Esophagus (tissue), 2 donors: ENCODE data around the gene WNT9A. TPM values are rescaled to one million over a fixed set of nuclear protein-coding genes. Genes with fewer than 3 reads are reported as not detected.
"Not testable (repeated sequence)": the region's sequence is repeated elsewhere in the genome, so short reads cannot be mapped to it uniquely, and the experiment has no call there.

ENCODE experiments used
- H3K27ac ChIP-seq, 2 donors: one replicate each; pipeline ENCODE4 v1.5.1; 2013; ENCODE audit warnings: low read depth in 2 of 2, mild to moderate bottlenecking in 2 of 2, inconsistent platforms in 1 of 2, low read length in 1 of 2, moderate library complexity in 1 of 2
- H3K27me3 ChIP-seq, 2 donors: one replicate each; pipeline ENCODE4 v1.6.1; 2013; ENCODE audit warnings: low read length in 2 of 2, control low read depth in 1 of 2, mild to moderate bottlenecking in 1 of 2; ENCODE audit not compliant: insufficient read depth in 2 of 2, control insufficient read depth in 1 of 2
- H3K36me3 ChIP-seq, 2 donors: one replicate each; pipeline ENCODE4 v1.6.1; 2013; ENCODE audit warnings: low read length in 1 of 2; ENCODE audit not compliant: control insufficient read depth in 2 of 2, insufficient read depth in 2 of 2
- H3K4me1 ChIP-seq, 2 donors: one replicate each; pipeline ENCODE4 v1.6.1; 2013; ENCODE audit warnings: low read length in 1 of 2; ENCODE audit not compliant: control insufficient read depth in 2 of 2, insufficient read depth in 2 of 2
- H3K4me3 ChIP-seq, 2 donors: one replicate each; pipeline ENCODE4 v1.5.1; 2013; ENCODE audit warnings: low read length in 2 of 2, mild to moderate bottlenecking in 2 of 2, low read depth in 1 of 2, moderate library complexity in 1 of 2
- H3K9me3 ChIP-seq, 2 donors: one replicate each; pipeline ENCODE4 v1.6.1; 2013; ENCODE audit warnings: mild to moderate bottlenecking in 2 of 2, low read depth in 1 of 2, low read length in 1 of 2, moderate library complexity in 1 of 2; ENCODE audit not compliant: control insufficient read depth in 2 of 2, insufficient read depth in 1 of 2
- whole genome bisulfite sequencing, 2 donors: extraction: QIAGEN DNeasy Blood & Tissue Kit; methylation state at CpG; one replicate each; pipeline ENCODE4 v1.1.7; 2013; 5-methylcytosine and 5-hydroxymethylcytosine counted together
- polyA plus RNA-seq, 2 donors: library from polyadenylated mRNA; stranded (reverse); fragments of 200-250 nt; gene quantifications; one replicate each; pipeline ENCODE4 v1.2.3, GENCODE V29; 2013
- donor health status: healthy with polysubstance abuse.
- donor health status: Bipolar disorder and iron deficiency.

WNT9A gene
- polyA plus RNA-seq, 2 donors, result 2.3 to 3.6 TPM

DNA sequence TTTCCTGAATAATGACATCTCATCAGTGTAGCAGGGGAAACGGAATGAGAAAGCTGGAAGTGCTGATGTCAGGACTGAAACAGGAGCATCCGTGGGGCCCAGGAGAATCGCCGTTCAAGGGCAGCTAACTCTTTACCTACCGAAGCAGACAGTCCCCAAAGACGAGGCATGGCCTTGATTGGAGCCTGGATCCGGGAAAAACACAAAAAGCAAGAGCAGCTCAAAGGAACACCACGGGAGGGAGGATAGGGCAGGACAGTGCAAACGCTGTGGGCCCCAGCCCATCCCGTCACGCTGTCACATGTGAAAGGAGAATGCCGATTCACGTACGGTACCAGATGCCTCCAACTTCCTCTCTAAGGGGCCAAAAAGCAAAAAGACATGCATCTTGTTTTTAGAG is 34.9 kb downstream of the WNT9A start:
- H3K9me3 ChIP-seq, result no peaks in the 10 kb centered on the region
- H3K36me3 ChIP-seq, result no peaks in the 10 kb centered on the region
- H3K4me3 ChIP-seq, result no peak overlapping the region
- H3K4me1 ChIP-seq, result peaks cover 4 to 35% of the 10 kb centered on the region in 2 donors
- H3K27me3 ChIP-seq, result no peaks in the 10 kb centered on the region
- no peak overlapping the region for H3K27ac ChIP-seq
- WGBS, 2 donors, result 57 to 64% methylated on average over 14 of the region's 14 CpGs

DNA sequence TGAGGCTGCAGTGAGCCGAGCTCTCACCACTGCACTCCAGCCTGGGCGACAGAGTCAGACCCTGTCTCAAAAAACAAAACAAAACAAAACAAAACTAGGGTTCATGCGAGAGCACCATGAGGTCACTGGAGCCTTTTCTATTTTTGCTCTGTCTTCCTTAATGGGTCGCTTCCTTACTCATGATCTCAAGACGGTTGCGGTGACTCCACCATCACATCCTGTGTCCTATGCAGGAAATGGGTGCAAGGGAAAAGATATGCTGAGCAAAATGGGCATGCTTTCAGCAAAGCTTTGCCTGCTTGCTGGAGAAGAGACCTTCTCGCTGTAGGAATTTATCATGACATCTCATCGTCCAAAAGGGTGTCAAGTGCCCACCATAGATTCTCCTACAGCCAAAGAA is 36.4 kb downstream of the WNT9A start:
- H3K9me3 ChIP-seq, result no peaks in the 10 kb centered on the region
- H3K36me3 ChIP-seq, result no peaks in the 10 kb centered on the region
- H3K27me3 ChIP-seq, result no peaks in the 10 kb centered on the region
- 89 to 95% methylated on average over 8 of the region's 8 CpGs for WGBS, 2 donors
- no peak overlapping the region for H3K4me3 ChIP-seq
- H3K27ac ChIP-seq, result no peak overlapping the region
- peaks cover 4 to 39% of the 10 kb centered on the region in 2 donors for H3K4me1 ChIP-seq

GRCh38 chr1:227910511-227911153 is 37.1 kb downstream of the WNT9A start:
- no peaks in the 10 kb centered on the region for H3K9me3 ChIP-seq
- peaks cover 4 to 31% of the 10 kb centered on the region in 2 donors for H3K4me1 ChIP-seq
- H3K27me3 ChIP-seq, result no peaks in the 10 kb centered on the region
- no peak overlapping the region for H3K4me3 ChIP-seq
- H3K36me3 ChIP-seq, result no peaks in the 10 kb centered on the region
- H3K27ac ChIP-seq, result peak overlapping the region; percentile 56 to 78
- 45 to 56% methylated on average over 10 of the region's 10 CpGs for WGBS, 2 donors

GRCh38 chr1:227909923-227910328 is 37.8 kb downstream of the WNT9A start:
- H3K4me3 ChIP-seq, H3K36me3 ChIP-seq, H3K27me3 ChIP-seq, H3K9me3 ChIP-seq: not testable (repeated sequence)
- WGBS, 2 donors, result 36 to 44% methylated on average over 8 of the region's 8 CpGs
- peak overlapping the region; percentile 24 to 31 for H3K27ac ChIP-seq
- peaks cover 3 to 24% of the 10 kb centered on the region in 2 donors for H3K4me1 ChIP-seq

DNA sequence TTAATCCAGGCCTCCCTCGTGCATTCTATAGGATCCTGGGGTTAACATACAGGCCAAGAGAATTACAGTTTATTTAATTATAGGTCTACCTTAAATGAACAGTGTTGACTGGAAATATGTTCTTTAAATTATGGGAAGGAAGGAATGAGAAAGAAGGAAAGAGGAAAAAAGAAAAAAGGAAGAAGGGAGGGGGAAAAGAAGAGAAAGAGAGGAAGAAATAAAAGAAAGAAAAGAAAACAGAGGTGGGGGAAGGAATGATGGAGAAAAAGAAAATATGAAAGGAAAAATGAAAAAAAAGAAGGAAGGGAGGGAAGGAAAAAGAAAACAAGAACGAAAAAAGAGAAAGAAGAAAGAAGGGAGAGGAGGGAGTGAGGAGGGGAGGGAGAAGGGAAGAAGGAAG is 38.5 kb downstream of the WNT9A start:
- Histone ChIP-seq H3K9me3 (no peaks in the 10 kb centered on the region), H3K4me3 (no peak overlapping the region), H3K4me1 (peaks cover 0 to 20% of the 10 kb centered on the region in 2 donors), H3K27me3 (no peaks in the 10 kb centered on the region), H3K36me3 (no peaks in the 10 kb centered on the region), H3K27ac (no peak overlapping the region)
- 76 to 83% methylated on average over 2 of the region's 2 CpGs for WGBS, 2 donors

DNA sequence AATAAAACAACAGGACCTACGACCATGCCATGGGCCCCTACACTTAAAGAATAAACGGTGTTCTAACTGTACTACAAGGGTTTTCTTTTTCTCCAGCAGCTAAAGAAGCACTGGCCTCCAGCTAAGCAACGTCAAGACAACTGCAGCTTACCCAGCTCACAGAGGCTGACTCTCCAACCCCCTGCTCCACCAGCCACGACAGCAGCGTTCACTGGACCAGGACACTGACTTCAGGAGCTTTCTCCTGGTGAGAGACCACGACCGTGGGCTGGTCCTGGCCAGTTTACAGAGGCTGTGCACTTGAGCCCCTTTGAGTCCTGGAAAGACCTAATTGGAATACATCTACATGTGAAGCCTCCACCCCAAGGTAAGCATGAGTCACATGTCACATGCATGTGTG is 39.4 kb downstream of the WNT9A start:
- Histone ChIP-seq H3K4me3 (no peak overlapping the region), H3K9me3 (no peaks in the 10 kb centered on the region), H3K27ac (no peak overlapping the region), H3K27me3 (no peaks in the 10 kb centered on the region), H3K36me3 (no peaks in the 10 kb centered on the region), H3K4me1 (peaks cover 0 to 14% of the 10 kb centered on the region in 2 donors)
- 75 to 79% methylated on average over 7 of the region's 7 CpGs for WGBS, 2 donors

- no peaks in the 10 kb centered on the region for H3K9me3 ChIP-seq
- 70 to 82% methylated on average over 13 of the region's 13 CpGs for WGBS, 2 donors
- no peaks in the 10 kb centered on the region for H3K36me3 ChIP-seq
- H3K4me3 ChIP-seq, result no peak overlapping the region
- H3K4me1 ChIP-seq, result peaks cover 0 to 14% of the 10 kb centered on the region in 2 donors
- H3K27me3 ChIP-seq, result no peaks in the 10 kb centered on the region
- no peak overlapping the region for H3K27ac ChIP-seq
Measured at GRCh38 chr1:227907439-227908015, 40.2 kb downstream of the WNT9A start.

GRCh38 chr1:227906550-227907071 is 41.1 kb downstream of the WNT9A start:
- H3K27me3 ChIP-seq, result no peaks in the 10 kb centered on the region
- no peaks in the 10 kb centered on the region for H3K36me3 ChIP-seq
- H3K27ac ChIP-seq, result no peak overlapping the region
- WGBS, 2 donors, result 98 to 100% methylated on average over 1 of the region's 1 CpG
- no peak overlapping the region for H3K4me3 ChIP-seq
- H3K9me3 ChIP-seq, result no peaks in the 10 kb centered on the region
- peaks cover 0 to 14% of the 10 kb centered on the region in 2 donors for H3K4me1 ChIP-seq

- 86 to 90% methylated on average over 15 of the region's 15 CpGs for WGBS, 2 donors
Measured at GRCh38 chr1:227905573-227906487, 41.9 kb downstream of the WNT9A start.

More at GRCh38 chr1:227905573-227906487, 41.9 kb downstream of the WNT9A start:
- Histone ChIP-seq H3K36me3 (no peaks in the 10 kb centered on the region), H3K4me3 (no peak overlapping the region), H3K27ac (no peak overlapping the region), H3K9me3 (no peaks in the 10 kb centered on the region), H3K27me3 (no peaks in the 10 kb centered on the region), H3K4me1 (peaks cover 0 to 14% of the 10 kb centered on the region in 2 donors)
